LNCaP clone FGC (cell line): ENCODE data around the gene RSL24D1.

Experiments used
- DNase-seq: peaks from one replicate; pipeline ENCODE4 v3.0.0-alpha.2; 2011; ENCODE audit warnings: low read depth
- H3K4me3 ChIP-seq: 2 replicates; pipeline ENCODE4 v1.5.1; 2011; ENCODE audit warnings: mild to moderate bottlenecking, low read depth, low read length, control low read depth
- CTCF ChIP-seq: IDR thresholded peaks from 2 replicates; pipeline ENCODE4 v1.5.1; 2012; ENCODE audit warnings: mild to moderate bottlenecking; ENCODE audit not compliant: control insufficient read depth, insufficient read depth; ENCODE audit errors: extremely low read depth

RSL24D1 gene

GRCh38 chr15:55220606-55221005 is 23.9 kb upstream of the RSL24D1 start:
- no peak for DNase-seq
- no peak for TF ChIP-seq CTCF

DNA sequence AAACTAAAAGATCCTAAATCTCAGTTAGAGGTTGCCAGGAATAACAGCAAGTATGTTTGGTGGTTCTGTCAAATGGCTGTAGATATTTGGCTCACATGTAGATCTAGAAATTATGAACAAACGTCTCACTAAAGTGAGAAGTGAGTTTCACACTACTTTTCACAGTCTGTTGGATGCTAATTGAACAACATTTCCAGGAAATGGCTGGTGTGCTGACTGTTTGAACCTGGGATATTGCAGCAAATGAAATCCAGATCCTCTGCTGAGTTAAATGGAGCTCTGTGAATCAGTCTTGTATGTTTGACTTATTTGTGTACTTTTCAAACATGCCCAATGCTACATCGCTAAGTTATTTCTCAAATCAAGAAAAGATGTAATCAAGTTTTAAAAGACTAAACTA is 21.3 kb upstream of the RSL24D1 start:
- no peak for DNase-seq

More at GRCh38 chr15:55220606-55221005, 23.9 kb upstream of the RSL24D1 start:
- H3K4me3 ChIP-seq = no peak overlapping the region

GRCh38 chr15:55204464-55204863 is 7.7 kb upstream of the RSL24D1 start:
- H3K4me3 ChIP-seq = no peak overlapping the region
- peak; percentile 94 for DNase-seq
- no peak for TF ChIP-seq CTCF

More for the DNA sequence above, 21.3 kb upstream of the RSL24D1 start:
- H3K4me3 ChIP-seq = no peak overlapping the region
- TF ChIP-seq CTCF = no peak

DNA sequence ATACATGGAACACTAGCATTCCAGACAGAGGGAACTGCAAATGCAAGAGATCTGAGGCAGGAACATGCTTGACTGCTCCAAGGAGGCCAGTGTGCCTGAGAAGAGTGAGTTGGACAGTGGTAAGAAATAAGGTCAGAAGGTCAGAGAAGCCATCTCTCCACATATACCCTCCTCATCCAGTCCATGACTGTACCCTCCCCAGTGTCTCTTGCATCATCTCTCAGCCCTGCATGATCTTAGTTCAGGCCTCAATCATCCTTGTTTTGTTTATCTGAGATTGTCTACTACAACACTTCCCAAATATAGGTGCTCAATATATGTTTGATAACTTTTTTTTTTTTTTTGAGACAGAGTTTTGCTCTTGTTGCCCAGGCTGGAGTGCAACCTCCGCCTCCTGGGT is 5.5 kb upstream of the RSL24D1 start:
- TF ChIP-seq CTCF = no peak
- H3K4me3 ChIP-seq = no peak overlapping the region

GRCh38 chr15:55198706-55199105 is 2.0 kb upstream of the RSL24D1 start:
- no peak for DNase-seq
- no peak overlapping the region for H3K4me3 ChIP-seq
- no peak for TF ChIP-seq CTCF

More for the DNA sequence above, 5.5 kb upstream of the RSL24D1 start:
- DNase-seq = no peak

GRCh38 chr15:55197719-55198118 is 978 bp upstream of the RSL24D1 start:
- no peak for DNase-seq
- no peak for TF ChIP-seq CTCF
- peak overlapping the region; percentile 93 for H3K4me3 ChIP-seq

DNA sequence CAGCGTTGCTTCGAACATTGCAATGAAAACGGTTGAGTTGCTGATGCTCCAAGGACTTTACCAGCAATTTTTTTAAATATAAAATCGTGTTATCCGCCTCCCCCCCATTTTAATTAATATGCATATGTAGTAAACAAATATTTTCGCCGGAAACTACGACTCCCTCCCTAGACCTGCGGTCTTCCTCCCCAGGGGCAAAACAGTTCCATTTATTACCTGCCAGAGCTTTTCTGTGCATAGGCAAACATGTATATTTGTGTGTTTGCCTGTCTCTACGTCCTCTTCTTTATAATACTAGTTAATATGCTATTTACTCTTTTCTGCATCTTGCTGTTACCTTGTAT is 593 bp upstream of the RSL24D1 start:
- TF ChIP-seq CTCF = no peak
- H3K4me3 ChIP-seq = peak overlapping the region; percentile 93
- no peak for DNase-seq
